ENCODE results near the gene PIAS1. TPM values are rescaled to one million over a fixed set of nuclear protein-coding genes. Genes with fewer than 3 reads are reported as not detected.
A peak's percentile ranks its signal among the peaks of the same experiment; 100 is the strongest.

PIAS1 gene
- total RNA-seq, 1 donor from 2014 or later = 17.1 TPM

- Histone ChIP-seq H3K36me3 (no peaks in the 10 kb centered on the region), H3K4me3 (peak overlapping the region; percentile 43 to 50), H3K27me3 (no peaks in the 10 kb centered on the region), H3K4me1 (peaks cover 3 to 23% of the 10 kb centered on the region in 2 donors), H3K27ac (peak overlapping the region; percentile 38 to 55), H3K9me3 (no peaks in the 10 kb centered on the region)
- no peak for TF ChIP-seq CTCF (IDR thresholded peaks at IDR 0.05)
- no peak for DNase-seq (ENCODE audit: low spot score in 2 of 2)
- intact Hi-C loops (cut with DNase I) = no loop called here
Measured at GRCh38 chr15:68114840-68115239, 60.7 kb downstream of the PIAS1 start.

DNA sequence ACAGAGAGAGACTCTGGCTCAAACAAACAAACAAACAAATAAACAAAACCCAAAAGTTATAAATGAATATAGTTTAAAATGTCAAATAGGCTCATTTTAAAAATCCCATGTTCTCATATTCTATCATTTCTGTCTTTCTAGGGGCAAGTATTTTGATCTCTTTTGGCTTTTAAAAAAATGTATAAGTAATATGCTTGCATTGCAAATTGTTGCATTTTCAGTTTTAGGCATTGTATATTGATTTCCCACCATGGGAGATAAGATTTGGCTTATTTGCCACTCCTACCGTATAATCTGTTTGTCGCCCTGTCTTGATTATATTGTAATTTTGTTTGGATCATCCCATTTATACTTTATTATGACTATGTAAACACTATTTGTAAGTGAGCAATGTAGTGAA is 70.6 kb downstream of the PIAS1 start:
- intact Hi-C loops (cut with DNase I) = no loop called here

DNA sequence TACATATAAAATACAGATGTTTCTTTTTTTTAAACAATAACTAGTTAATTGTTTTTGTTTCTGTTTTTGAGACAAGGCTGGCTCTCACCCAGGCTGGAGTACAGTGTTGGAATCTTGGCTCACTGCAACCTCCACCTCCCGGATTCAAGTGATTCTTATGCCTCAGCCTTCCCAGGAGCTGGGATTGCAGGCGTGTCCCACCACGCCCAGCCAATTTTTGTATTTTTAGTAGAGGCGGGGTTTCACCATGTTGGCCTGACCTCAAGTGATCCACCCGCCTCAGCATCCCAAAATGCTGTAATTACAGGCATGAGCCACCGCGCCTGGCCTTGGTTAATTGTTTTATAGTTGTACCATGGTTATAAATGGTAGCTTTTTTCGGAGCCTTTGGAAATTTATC is 72.3 kb downstream of the PIAS1 start:
- Histone ChIP-seq H3K9me3 (no peaks in the 10 kb centered on the region), H3K27ac (peak overlapping the region in 1 of 2 donors; percentile 2), H3K4me1 (peaks cover 0 to 24% of the 10 kb centered on the region in 2 donors), H3K4me3 (no peak overlapping the region), H3K36me3 (no peaks in the 10 kb centered on the region), H3K27me3 (no peaks in the 10 kb centered on the region)
- DNase-seq (ENCODE audit: low spot score in 2 of 2) = no peak
- intact Hi-C loops (cut with DNase I) = no loop called here
- TF ChIP-seq CTCF (IDR thresholded peaks at IDR 0.05) = no peak

More for the DNA sequence above, 70.6 kb downstream of the PIAS1 start:
- Histone ChIP-seq H3K27me3 (no peaks in the 10 kb centered on the region), H3K4me3 (no peak overlapping the region), H3K36me3 (no peaks in the 10 kb centered on the region), H3K4me1 (peaks cover 0 to 20% of the 10 kb centered on the region in 2 donors), H3K27ac (no peak overlapping the region), H3K9me3 (no peaks in the 10 kb centered on the region)
- no peak for DNase-seq (ENCODE audit: low spot score in 2 of 2)
- TF ChIP-seq CTCF (IDR thresholded peaks at IDR 0.05) = no peak

GRCh38 chr15:68129072-68129471 is 75.0 kb downstream of the PIAS1 start:
- Histone ChIP-seq H3K27me3 (no peaks in the 10 kb centered on the region), H3K36me3 (no peaks in the 10 kb centered on the region), H3K4me1 (peaks cover 0 to 27% of the 10 kb centered on the region in 2 donors), H3K27ac (no peak overlapping the region), H3K9me3 (no peaks in the 10 kb centered on the region), H3K4me3 (no peak overlapping the region)
- intact Hi-C loops (cut with DNase I) = no loop called here
- DNase-seq (ENCODE audit: low spot score in 2 of 2) = no peak
- TF ChIP-seq CTCF (IDR thresholded peaks at IDR 0.05) = no peak

- H3K9me3 ChIP-seq = no peaks in the 10 kb centered on the region
- H3K4me3 ChIP-seq = no peak overlapping the region
- H3K27me3 ChIP-seq = no peaks in the 10 kb centered on the region
- H3K27ac ChIP-seq = no peak overlapping the region
- TF ChIP-seq CTCF (IDR thresholded peaks at IDR 0.05) = no peak
- no peaks in the 10 kb centered on the region for H3K36me3 ChIP-seq
- intact Hi-C loops (cut with DNase I) = no loop called here
- no peak for DNase-seq (ENCODE audit: low spot score in 2 of 2)
- H3K4me1 ChIP-seq = peaks cover 0 to 25% of the 10 kb centered on the region in 2 donors
Measured at GRCh38 chr15:68130851-68131250, 76.7 kb downstream of the PIAS1 start.

DNA sequence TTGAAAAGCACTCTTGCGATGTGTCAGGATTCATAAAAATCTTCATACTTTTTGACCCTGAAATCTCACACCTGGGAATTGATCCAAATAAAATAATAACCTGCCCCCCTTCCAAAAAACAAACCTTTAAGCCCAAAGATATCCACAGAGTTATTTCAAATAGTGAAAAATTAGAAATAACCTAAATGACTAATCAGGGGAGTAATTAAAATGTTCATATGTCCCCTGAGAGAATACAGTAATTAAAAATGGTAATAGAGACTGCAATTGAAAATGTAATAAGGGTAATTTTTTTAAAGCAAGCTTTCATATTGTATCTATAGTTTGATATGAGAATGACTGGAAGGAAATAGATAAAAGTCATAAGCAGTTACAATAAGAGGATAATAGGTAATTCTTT is 83.0 kb downstream of the PIAS1 start:
- Histone ChIP-seq H3K9me3 (no peaks in the 10 kb centered on the region), H3K4me3 (no peak overlapping the region), H3K4me1 (peaks cover 0 to 7% of the 10 kb centered on the region in 2 donors), H3K27me3 (no peaks in the 10 kb centered on the region), H3K36me3 (no peaks in the 10 kb centered on the region), H3K27ac (no peak overlapping the region)
- no peak for TF ChIP-seq CTCF (IDR thresholded peaks at IDR 0.05)
- intact Hi-C loops (cut with DNase I) = no loop called here
- no peak for DNase-seq (ENCODE audit: low spot score in 2 of 2)
